NCI-H226 (cell line): ENCODE data around the gene STEAP1B.
"Not testable (repeated sequence)": the region's sequence is repeated elsewhere in the genome, so short reads cannot be mapped to it uniquely, and the experiment has no call there.

ENCODE experiments used
- DNase-seq: peaks from one replicate; pipeline ENCODE4 v3.0.0-alpha.2; 2015

STEAP1B gene

GRCh38 chr7:22496296-22496888 lies 3.6 kb downstream of the STEAP1B start:
- not testable (repeated sequence) for DNase-seq

- DNase-seq, result not testable (repeated sequence)
Observed at GRCh38 chr7:22493160-22493925, 6.6 kb downstream of the STEAP1B start.

GRCh38 chr7:22488643-22489462 lies 11.1 kb downstream of the STEAP1B start:
- peak; percentile 62 for DNase-seq

- DNase-seq, result no peak
Observed at GRCh38 chr7:22487978-22488642, 11.9 kb downstream of the STEAP1B start.

GRCh38 chr7:22486597-22486996 lies 13.4 kb downstream of the STEAP1B start:
- DNase-seq, result no peak

GRCh38 chr7:22485189-22485588 lies 14.8 kb downstream of the STEAP1B start:
- DNase-seq, result no peak

- DNase-seq, result no peak
Observed at GRCh38 chr7:22482503-22482902, 17.5 kb downstream of the STEAP1B start.

GRCh38 chr7:22481726-22482125 lies 18.3 kb downstream of the STEAP1B start:
- DNase-seq, result no peak

GRCh38 chr7:22480523-22481075 lies 19.4 kb downstream of the STEAP1B start:
- no peak for DNase-seq

- DNase-seq, result no peak
Observed at GRCh38 chr7:22477876-22478450, 22.0 kb downstream of the STEAP1B start.

GRCh38 chr7:22477262-22477661 lies 22.7 kb downstream of the STEAP1B start:
- no peak for DNase-seq

- no peak for DNase-seq
Observed at GRCh38 chr7:22476824-22477223, 23.2 kb downstream of the STEAP1B start.

- DNase-seq, result no peak
Observed at GRCh38 chr7:22474645-22475044, 25.3 kb downstream of the STEAP1B start.

- DNase-seq, result no peak
Observed at GRCh38 chr7:22470981-22471380, 29.0 kb downstream of the STEAP1B start.

GRCh38 chr7:22469371-22470143 lies 30.4 kb downstream of the STEAP1B start:
- DNase-seq, result no peak

- DNase-seq, result no peak
Observed at GRCh38 chr7:22468609-22469008, 31.4 kb downstream of the STEAP1B start.

- no peak for DNase-seq
Observed at GRCh38 chr7:22464299-22464698, 35.7 kb downstream of the STEAP1B start.

- no peak for DNase-seq
Observed at GRCh38 chr7:22460363-22460988, 39.5 kb downstream of the STEAP1B start.

GRCh38 chr7:22457471-22457870 lies 42.5 kb downstream of the STEAP1B start:
- no peak for DNase-seq

GRCh38 chr7:22454446-22454845 lies 45.5 kb downstream of the STEAP1B start:
- DNase-seq, result no peak

GRCh38 chr7:22452960-22453558 lies 46.9 kb downstream of the STEAP1B start:
- no peak for DNase-seq
